Left cardiac atrium (tissue), 4 donors: ENCODE results near the gene RAI14. TPM values are rescaled to one million over a fixed set of nuclear protein-coding genes. Genes with fewer than 3 reads are reported as not detected.
A peak's percentile ranks its signal among the peaks of the same experiment; 100 is the strongest.
"Not testable (repeated sequence)": the region's sequence is repeated elsewhere in the genome, so short reads cannot be mapped to it uniquely, and the experiment has no call there.

Experiments used
- ATAC-seq, 2 donors: fragments of 200-7000 bp; cut with Tn5 transposase; one replicate each; pipeline ENCODE4 v1.9.1; 2020; ENCODE audit warnings: mild to moderate bottlenecking in 2 of 2, moderate library complexity in 2 of 2
- DNase-seq: peaks from one replicate; pipeline ENCODE4 v3.0.0-alpha.2; 2020
- intact Hi-C, 2 donors: fragments of 100-400 bp; cut with DNase I; formaldehyde crosslinking; loops; one replicate each; pipeline versions ENCODE4 v1.14.1 to v1.15.1; 2022 to 2023
- total RNA-seq, 2 donors: library from RNA; stranded (reverse); fragmentation: NEBNext Ultra II Directional; extraction: Animal tissue kit (Norgen Biotek cat#: 25700); gene quantifications; one replicate each; pipeline ENCODE4 v1.2.1, GENCODE V29; 2021
- donor health status: DM: no; HTN: yes; CAD: no.
- donor health status: DM: no; HTN: yes; CAD: no; lungs with severe emphysema.
- donor health status: DM: yes; HTN: yes; CAD: no.
- donor health status: Dilated cardiomyopathy.

RAI14 gene
- total RNA-seq, 2 donors from 2014 or later: 14.2 to 26.3 TPM

DNA sequence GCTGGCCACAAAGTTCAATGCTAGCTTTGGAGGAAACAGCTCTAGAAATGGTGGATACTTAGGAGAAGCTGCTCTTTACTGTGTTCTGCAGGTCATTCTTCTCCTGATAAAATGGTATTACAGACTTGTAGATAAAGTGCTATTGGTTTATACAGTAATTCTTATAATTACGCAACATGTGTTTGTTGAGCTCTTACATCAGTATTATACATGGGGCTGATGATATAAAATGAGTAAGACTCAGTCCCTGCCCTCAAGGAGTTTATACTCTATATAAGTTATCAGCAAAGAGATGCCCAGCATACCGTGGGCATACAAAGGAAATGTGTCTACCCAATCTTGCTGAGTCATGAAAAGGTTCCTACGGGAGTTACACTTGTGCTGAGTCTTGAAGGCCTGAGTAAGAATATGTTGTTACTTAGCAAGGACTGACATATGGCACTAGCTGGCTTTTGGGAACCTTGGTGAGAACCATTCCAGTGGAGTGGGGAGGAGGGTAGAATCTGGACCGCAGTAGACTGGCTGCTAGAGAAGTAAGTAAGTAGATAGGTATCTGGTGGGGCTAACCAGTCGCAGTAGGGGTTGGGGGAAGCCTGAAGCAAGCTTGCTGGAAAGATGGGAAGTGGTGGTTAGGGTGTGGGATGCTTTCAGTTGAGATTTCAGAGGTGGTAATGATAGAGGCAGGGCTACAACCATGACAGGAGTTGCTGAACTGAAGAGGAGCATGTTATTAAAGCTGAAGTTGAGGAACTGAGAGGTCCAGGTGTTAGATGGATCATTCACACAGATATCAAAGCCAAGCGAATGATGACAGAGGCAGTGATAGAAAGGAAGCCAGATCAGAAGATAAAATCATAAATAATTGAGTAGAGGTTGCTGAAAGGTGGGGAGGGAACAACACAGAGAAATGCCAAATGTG, 171.7 kb downstream of the RAI14 start:
- ATAC-seq (no peak), DNase-seq (no peak)
- intact Hi-C loops: no loop called here

DNA sequence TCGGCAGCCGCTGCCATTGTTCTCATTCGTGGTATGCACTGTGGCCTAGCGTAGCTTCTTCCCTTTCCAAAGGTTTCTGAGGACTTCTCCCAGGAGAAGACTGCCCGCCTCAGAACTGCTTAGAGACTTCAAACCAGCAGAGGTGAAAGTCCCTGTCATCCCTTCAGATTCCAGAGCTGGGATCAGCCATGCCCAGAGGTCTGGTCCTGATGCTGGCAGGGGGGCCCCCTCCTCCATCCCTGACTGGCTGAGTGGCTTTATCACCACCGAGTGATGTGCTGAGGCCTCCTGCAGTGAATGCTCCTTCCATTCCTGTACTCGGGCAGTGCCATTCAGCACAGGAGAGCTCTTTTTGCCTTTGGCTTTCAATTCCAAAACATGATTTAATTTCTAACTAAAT, 174.7 kb downstream of the RAI14 start:
- not testable (repeated sequence) for ATAC-seq, DNase-seq
- intact Hi-C loops: loop anchor here in 1 of 2 donors (10.0 kb wide), 1 partner anchor 176 kb away; the partner anchor contains the start of gene RAI14

DNA sequence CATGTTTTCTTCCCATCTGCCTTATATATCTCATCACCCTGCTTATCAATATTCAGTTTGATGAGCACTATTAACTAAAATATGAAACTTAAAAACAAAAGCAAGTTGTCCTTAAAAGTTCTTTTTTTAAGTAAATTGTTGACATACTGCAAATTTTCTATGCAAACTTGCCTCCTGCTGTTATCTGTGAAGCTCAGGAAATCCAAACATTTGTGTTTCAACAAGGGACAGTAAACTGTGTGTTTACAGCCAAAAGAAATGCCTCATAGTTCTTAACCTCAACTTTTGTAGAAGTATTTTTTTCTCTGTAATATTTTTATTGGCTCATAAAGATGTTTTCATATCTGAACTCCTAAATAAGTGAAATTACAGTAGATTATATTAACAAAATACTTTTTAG, 175.2 kb downstream of the RAI14 start:
- ATAC-seq (no peak), DNase-seq (no peak)
- intact Hi-C loops: loop anchor here in 1 of 2 donors (10.0 kb wide), 1 partner anchor 177 kb away; the partner anchor contains the start of gene RAI14

DNA sequence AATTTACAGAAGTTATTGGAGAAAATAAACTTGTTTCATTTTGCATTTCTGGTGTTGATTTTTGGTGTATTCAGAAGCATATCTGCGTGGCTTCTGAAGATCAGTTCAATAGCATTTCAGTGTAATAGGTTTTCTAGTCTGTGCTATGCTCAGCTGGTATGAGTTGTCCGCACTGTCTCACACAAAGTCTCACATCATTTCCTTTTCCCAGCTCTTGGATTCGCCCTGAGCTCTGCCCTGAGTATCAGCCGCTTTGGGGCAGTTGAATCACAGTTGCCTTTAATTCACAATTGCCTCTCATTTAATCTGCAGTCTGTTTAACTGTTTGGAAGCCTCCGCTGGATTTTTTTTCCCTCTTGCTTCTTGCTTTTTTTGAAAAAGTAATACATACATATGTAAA, 176.4 kb downstream of the RAI14 start:
- ATAC-seq: peak in 1 of 2 donors; percentile 70
- DNase-seq: no peak
- intact Hi-C loops: loop anchor here in 1 of 2 donors (10.0 kb wide), 1 partner anchor 178 kb away; the partner anchor contains the start of gene RAI14

DNA sequence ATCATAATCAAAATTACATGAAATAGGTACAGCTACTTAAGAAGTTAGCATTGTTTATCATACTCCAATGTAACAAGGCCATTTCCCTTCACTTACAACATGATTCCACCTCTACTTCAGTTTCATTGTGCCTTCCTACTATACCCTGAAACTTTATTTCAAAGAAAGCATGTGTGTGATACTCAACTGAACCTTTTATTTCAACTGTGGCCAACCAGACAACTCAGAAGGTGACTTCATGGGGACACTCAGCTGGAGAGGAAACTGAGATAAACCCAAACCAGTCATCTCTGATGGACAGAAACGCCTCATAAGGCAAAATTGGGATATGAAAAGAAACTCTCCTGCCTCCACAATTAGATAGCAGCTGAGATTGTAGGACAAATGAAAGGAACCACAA, 177.0 kb downstream of the RAI14 start:
- ATAC-seq (no peak), DNase-seq (no peak)
- intact Hi-C loops: loop anchor here in 1 of 2 donors (10.0 kb wide), 1 partner anchor 178 kb away; the partner anchor contains the start of gene RAI14

DNA sequence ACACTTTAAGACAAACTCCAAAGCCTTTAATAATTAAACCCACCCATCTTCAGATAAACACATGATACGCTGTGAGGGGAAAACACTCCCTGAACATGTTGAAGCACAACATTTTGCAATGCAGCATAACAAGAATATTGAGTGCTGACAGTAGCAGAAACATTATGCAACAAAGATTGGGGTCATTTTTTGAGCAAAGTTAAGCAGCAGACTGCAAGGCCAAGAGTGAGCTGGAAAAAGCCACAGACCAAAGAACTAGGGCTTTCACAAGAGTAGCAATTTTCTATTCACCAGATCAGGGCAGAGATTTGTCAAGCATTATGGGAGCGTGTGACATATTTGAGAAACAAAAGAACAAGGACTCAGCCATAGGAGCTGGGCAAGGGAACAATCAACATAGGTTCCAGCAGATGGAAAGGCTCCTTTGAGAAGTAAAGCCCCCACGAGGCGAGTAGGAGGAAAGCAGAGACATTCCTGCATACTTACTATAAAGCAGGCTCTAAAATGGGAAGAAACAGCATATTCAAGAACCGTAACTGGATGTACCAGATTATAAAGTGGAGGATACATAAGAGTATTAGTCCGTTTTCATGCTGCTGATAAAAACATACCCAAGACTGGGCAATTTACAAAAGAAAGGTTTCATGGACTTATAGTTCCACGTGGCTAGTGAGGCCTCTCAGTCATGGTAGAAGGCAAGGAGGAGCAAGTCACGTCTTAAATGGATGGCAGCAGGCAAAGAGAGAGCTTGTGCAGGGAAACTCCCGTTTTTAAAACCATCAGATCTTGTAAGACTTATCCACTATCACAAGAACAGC, 178.1 kb downstream of the RAI14 start:
- DNase-seq (no peak), ATAC-seq (peak in 1 of 2 donors; percentile 64)
- intact Hi-C loops: loop anchor here in 1 of 2 donors (10.0 kb wide), 1 partner anchor 179 kb away; the partner anchor contains the start of gene RAI14

DNA sequence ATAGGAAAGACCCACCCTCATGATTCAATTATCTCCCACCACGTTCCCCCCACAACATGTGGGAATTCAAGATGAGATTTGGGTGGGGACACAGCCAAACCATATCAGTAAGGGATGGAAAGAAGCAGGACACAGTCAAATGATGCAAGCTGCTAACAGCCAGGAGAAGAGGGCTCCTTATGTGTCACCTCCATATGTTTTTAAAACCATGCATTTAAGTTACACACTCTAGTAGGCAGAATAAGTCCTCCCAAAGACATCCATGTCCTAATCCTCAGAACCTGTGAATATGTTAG, 178.6 kb downstream of the RAI14 start:
- intact Hi-C loops: loop anchor here in 1 of 2 donors (10.0 kb wide), 1 partner anchor 180 kb away; the partner anchor contains the start of gene RAI14
- ATAC-seq (no peak), DNase-seq (no peak)

DNA sequence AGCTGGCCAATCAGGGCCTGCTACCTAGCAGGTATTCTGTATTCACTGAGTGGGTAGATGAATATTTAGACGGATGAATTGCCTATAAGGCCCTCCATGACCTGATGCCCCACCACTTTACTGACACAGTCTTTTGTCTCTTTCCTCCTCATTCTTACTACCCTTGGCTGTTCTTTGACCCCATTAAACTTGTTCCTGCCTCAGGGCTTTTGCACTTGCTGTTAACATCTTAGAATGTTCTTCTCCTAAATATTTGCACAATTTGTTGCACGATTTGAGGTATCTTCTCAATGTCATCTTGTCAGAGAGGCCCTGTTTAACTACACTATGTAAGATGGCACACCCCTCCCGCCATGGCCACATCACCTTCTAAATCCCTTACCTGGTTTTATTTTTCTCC, 179.5 kb downstream of the RAI14 start:
- DNase-seq: no peak
- intact Hi-C loops: loop anchor here in 1 of 2 donors (10.0 kb wide), 1 partner anchor 181 kb away; the partner anchor contains the start of gene RAI14
- ATAC-seq: no peak

DNA sequence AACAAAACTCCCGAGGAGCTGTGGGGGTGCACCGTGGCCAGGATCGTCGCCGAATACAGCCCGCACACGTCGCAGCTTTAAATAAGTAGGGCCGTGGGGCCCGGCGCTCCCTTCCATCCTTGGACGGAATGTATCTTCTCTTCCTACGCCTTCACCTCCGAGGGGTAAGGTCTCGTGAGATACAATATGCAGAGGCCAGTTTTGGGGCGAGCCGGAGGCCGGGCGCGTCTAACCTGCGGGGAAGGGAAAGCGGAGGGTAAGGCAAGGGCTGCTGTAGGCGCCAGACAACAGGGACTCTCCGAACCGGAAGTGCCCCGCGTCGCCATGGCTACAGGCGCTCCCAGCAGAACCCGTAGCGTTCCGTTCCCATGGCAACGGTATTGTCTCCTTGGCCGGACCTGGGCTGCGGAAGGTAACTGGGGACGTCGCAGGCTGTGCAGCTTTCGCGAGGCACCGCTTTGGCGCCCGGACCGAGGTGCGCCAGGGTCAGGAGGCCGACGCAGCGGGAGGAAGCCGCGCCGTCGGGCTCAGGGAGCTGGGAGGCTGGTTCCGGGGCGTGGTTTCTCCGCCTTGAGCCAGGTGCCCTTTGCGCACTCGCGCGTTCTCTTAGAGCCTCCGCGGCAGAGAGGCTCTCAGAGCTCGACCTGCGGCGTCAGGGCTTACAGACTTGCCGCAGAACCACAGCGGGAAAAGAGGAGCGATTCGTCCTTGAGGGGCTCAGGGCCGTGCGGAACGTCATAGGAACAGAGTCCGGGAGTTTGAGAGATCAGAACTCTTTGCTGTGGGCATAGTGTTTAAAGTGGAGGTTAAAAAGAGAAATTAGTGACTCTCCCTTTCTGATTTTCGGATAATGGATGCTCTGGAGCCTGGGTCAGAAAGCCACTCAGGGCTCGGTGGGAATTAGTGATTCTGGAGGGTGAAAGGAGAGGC, 182.9 kb downstream of the RAI14 start, which contains the start of gene TTC23L:
TTC23L (plus strand) TSS at position 380 of the 930 bp plus-strand sequence. CDS start 1,508 bp downstream, outside the sequence.
- ATAC-seq (peak; percentile 95 to 98), DNase-seq (peak; percentile 93)
- intact Hi-C loops: loop anchor here in 1 of 2 donors (10.0 kb wide), 1 partner anchor 184 kb away; the partner anchor contains the start of gene RAI14

DNA sequence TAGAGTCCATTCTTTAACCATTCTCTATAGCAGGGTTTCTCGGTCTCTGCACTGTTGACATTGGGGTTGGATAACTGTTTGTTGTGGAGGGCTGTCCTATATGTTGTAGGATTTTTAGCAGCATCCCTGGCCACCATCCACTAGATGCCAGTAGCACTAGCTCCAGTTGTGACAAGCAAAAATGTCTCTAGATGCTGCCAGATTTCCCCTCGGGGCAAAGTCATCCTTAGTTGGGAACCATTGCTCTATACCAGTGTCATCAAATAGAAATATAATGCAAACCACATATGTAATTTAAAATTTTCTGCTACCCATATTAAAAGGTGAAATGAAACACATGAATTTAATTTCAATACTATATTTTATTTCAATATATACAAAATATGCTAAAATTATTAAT, 185.7 kb downstream of the RAI14 start:
- no peak for ATAC-seq
- DNase-seq: no peak
- intact Hi-C loops: no loop called here

DNA sequence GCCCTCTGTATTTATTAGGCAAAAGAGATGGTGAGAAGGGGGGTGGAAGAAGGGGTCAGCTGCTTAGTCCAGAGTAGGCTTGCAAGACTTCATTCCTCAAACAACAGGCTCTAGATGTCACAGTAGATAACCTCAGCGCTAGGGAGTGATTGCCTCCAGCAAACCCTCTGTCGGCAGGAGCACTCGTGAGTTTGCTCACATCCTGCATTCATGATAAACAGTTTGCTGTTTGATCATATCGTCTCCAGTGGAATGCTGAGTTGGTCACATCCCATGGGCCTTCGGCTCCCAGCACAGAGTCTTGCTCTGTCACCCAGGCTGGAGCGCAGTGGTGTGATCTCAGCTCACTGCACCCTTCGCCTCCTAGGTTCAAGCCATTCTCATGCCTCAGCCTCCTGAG, 186.4 kb downstream of the RAI14 start:
- DNase-seq (no peak), ATAC-seq (no peak)
- intact Hi-C loops: no loop called here

DNA sequence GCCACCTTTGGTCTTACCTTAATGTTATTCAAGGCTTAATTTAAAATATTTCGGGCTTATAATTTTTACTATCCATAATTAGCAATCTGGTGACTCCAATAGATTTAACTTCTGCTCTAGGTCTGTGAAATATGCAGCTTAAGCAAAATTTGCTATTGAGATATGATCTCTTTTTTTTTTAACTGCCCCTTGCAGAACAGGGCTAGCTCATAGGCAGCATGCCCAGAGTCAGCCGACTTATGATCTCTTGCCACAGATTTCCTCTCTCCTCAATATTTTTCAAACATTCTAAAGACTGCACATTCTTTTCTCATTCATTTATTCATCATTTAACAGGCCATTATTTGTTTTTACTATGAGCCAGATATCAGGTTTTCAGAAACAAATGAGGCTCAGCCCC, 187.4 kb downstream of the RAI14 start:
- ATAC-seq: no peak
- DNase-seq: no peak
- intact Hi-C loops: no loop called here

DNA sequence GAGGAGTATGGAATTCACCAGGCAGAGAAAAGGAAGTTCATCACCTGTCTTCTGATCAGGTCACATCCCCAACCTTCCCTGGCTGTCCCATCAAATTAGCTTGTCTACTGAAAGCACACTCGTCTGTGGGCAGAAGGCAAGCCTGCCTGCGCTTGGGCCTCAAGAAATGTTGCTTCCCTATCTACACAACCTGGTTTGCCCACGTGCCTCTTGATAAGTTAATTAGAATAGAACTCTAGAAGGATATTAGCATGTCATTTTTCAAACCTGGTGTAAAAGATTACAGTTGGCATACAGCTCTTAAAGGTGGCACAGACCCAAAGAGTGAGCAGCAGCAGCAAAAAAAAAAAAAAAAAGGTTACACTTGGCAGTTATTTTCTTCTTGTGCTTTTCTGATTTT, 188.0 kb downstream of the RAI14 start:
- intact Hi-C loops: no loop called here

DNA sequence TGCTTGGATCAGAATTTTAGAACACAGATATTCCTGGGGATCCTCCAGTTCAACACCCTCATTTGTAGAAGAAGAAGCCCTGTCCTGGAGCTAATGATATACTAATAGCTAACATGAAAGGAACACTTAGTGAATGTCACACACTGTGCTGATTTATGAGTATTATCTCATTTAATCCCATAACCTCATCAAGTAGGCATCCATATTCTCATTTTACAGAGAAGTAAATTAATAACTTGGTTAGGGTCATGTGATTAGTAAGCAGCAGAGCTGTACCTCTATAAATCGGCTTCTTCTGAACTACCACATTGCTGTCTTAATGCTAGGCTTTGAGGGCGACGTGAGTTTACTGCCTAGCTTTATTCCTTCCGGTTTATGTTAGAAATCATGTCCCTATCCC, 188.9 kb downstream of the RAI14 start:
- intact Hi-C loops: no loop called here
- ATAC-seq (no peak), DNase-seq (no peak)

More for the DNA sequence above, 188.0 kb downstream of the RAI14 start:
- DNase-seq (no peak), ATAC-seq (no peak)

DNA sequence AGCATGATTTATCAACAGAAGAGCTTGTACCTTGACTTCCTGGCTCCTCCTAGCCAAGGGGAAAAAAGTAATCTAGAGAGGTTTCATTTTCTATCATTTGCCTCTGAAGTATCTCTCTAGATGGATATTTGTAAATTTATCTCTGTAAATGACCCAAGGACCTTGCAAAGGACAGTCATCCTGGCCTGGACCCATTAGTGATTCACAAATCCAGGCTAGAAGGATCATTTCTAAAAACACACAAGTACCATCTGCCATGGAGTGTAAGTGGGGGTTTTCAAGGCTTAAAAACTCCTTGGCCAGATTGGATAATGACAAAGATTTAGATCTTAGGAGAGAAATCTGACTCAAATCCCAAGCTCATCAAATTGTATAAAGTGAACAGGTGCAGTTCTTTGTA, 190.9 kb downstream of the RAI14 start:
- intact Hi-C loops: no loop called here
- ATAC-seq (no peak), DNase-seq (no peak)

DNA sequence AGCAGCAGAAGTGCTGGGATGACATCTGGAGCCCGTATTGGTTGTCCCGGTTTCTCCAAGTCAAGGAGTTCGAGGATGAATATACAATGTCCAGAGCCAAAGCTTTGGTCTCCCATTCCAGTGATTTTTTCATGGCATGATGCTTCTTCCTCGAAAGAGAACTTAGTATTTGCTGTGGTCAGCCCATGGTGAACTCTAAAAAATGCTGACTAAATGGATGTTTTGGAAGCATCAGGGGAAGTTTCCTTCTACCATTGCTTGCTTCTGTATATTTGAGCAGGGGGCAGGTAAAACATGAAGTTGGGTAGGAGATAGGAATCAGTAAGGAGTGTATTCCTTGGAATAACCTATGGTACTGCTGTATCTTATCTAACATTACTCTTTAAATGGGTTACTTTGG, 191.4 kb downstream of the RAI14 start:
- intact Hi-C loops: no loop called here
- DNase-seq (no peak), ATAC-seq (no peak)

DNA sequence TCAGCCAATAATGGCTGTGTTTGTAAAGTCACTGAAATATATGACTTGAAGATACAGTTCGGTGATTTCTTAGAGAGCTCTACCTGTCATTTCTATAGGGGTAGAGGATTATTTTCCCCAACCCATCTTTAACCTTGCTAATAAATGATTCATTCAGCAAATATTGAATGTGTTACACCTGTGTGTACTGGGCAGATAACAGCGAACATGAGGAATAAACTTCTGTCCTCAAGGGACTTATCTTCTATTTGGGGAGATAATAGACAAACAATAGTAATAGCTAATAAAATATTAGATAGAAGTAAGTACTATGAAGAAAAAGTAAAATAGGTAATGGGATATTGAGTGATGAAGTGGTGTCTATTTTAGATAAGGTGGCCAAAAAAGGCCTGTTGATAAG, 192.1 kb downstream of the RAI14 start:
- DNase-seq (no peak), ATAC-seq (no peak)
- intact Hi-C loops: no loop called here

DNA sequence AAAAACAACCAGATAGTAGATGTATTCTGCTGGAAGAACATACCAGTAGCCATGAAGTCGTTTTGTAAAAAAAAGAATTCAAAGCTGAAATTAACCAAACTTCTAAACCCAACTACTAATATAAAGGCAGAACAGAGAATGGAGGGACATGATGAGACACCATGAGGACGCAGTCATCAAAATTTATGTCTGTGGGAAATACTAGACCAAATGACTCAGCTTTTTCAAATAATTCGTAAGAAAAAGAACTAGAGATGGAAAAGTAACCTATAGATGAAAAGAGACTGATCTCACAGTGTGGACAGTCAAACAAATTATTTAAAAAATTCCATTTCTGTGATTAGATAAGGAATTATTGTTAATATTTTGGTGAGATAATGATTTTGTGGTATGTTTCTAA, 193.1 kb downstream of the RAI14 start:
- DNase-seq (no peak), ATAC-seq (no peak)
- intact Hi-C loops: no loop called here
